PC-9 (cell line): ENCODE measurements around the gene SNORC. TPM values are rescaled to one million over a fixed set of nuclear protein-coding genes. Genes with fewer than 3 reads are reported as not detected.

ENCODE experiments used
- BruUV-seq: library from RNA; stranded (reverse); fragments of 400-500 nt; replicated peaks from 2 replicates; lab custom pipeline; 2021; lab: Mats Ljungman, UMichigan
- CTCF ChIA-PET: fragments of 300-600 bp; sonication (Branson Sonifier 250); formaldehyde crosslinking; loops from one replicate; lab custom pipeline; 2022; ENCODE audit warnings: antibody characterized with exemption; lab: Charles Lee
- POLR2A ChIA-PET: fragments of 300-600 bp; sonication (Branson Sonifier 250); formaldehyde crosslinking; loops from one replicate; lab custom pipeline; 2022; ENCODE audit warnings: antibody characterized with exemption; ENCODE audit not compliant: unreplicated experiment; lab: Charles Lee
- DNase-seq, 2 experiments: peaks; one replicate each; pipeline versions ENCODE4 v3.0.0 to v3.0.0-alpha.2; 2015 to 2022; ENCODE audit warnings: mixed read lengths in 1 of 2
- H2AFZ ChIP-seq: fragments of 200-600 bp; sonication (generic); 2 replicates; pipeline ENCODE4 v1.8.1; 2017; ENCODE audit warnings: antibody characterized with exemption
- H3F3A ChIP-seq: fragments of 200-600 bp; sonication (generic); 2 replicates; pipeline ENCODE4 v1.8.1; 2017; ENCODE audit warnings: antibody characterized with exemption, mild to moderate bottlenecking, low read depth; ENCODE audit not compliant: insufficient read depth
- H3K27ac ChIP-seq: fragments of 200-600 bp; sonication (generic); 2 replicates; pipeline ENCODE4 v1.6.1; 2016; ENCODE audit warnings: mixed run types
- H3K27me3 ChIP-seq: fragments of 200-600 bp; sonication (generic); 2 replicates; pipeline ENCODE4 v1.6.1; 2016; ENCODE audit warnings: low read depth, mixed run types; ENCODE audit not compliant: insufficient read depth
- H3K36me3 ChIP-seq: fragments of 200-600 bp; sonication (generic); 2 replicates; pipeline ENCODE4 v1.6.1; 2016; ENCODE audit warnings: low read depth, mixed run types
- H3K4me1 ChIP-seq: fragments of 200-600 bp; sonication (generic); replicated peaks from 2 replicates; pipeline ENCODE4 v1.6.1; 2016; ENCODE audit warnings: mixed run types; ENCODE audit not compliant: insufficient read depth
- H3K4me2 ChIP-seq: fragments of 200-600 bp; sonication (generic); 2 replicates; pipeline ENCODE4 v1.6.1; 2017; ENCODE audit warnings: mixed run types
- H3K4me3 ChIP-seq: fragments of 200-600 bp; sonication (generic); 2 replicates; pipeline ENCODE4 v1.6.1; 2016; ENCODE audit warnings: mixed run types
- H3K79me2 ChIP-seq: fragments of 200-600 bp; sonication (generic); 2 replicates; pipeline ENCODE4 v1.6.1; 2017; ENCODE audit warnings: low read depth, mixed run types
- H3K9me2 ChIP-seq: fragments of 200-600 bp; sonication (generic); 2 replicates; pipeline ENCODE4 v1.8.1; 2017; ENCODE audit warnings: mild to moderate bottlenecking; ENCODE audit not compliant: insufficient read depth
- H3K9me3 ChIP-seq: fragments of 200-600 bp; sonication (generic); 2 replicates; pipeline ENCODE4 v1.8.1; 2016; ENCODE audit warnings: low read depth; ENCODE audit not compliant: insufficient read depth
- H4K20me1 ChIP-seq: fragments of 200-600 bp; sonication (generic); 2 replicates; pipeline ENCODE4 v1.8.1; 2017; ENCODE audit not compliant: insufficient read depth
- EZH2 ChIP-seq: fragments of 200-600 bp; sonication (generic); IDR thresholded peaks from 2 replicates; pipeline ENCODE4 v1.8.0; 2017; ENCODE audit warnings: antibody characterized with exemption, low read depth
- intact Hi-C: fragments of 100-400 bp; cut with micrococcal nuclease; formaldehyde crosslinking; loops from one replicate; pipeline ENCODE4 v1.10.0; 2022; ENCODE audit not compliant: unreplicated experiment
- total RNA-seq: library from RNA; stranded (reverse); gene quantifications from 2 replicates; pipeline ENCODE4 v1.2.3, GENCODE V29; 2021
- TF ChIP-seq, protein P1 (sequence below): fragments of 200-600 bp; sonication (generic); conservative IDR thresholded peaks from 2 replicates; pipeline ENCODE4 v1.6.1; 2017; ENCODE audit warnings: mixed run types, antibody characterized with exemption, mild to moderate bottlenecking, moderate library complexity

Gene SNORC
- total RNA-seq, 1 experiment from 2014 or later, result 10.4 TPM

DNA sequence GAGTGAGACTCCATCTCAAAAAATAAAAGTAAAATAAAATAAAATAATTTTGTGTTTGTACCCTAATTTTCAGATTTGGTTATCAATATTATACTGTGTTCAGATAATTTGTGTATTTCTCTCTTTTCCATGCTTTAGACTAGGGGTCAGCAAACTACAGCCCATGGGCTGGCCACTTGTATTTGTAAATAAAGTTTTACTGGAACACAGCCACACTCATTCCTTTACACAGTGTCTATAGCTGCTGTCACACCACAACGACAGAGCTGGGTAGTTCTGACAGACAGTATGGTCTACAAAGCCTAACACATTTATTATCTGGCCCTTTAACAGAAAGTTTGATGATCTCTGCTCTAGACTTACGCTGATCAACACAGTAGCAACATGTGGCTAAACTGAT is 43.8 kb downstream of the SNORC start:
- no peaks in the 10 kb centered on the region for H3K9me2 ChIP-seq
- H3K4me1 ChIP-seq, result no peaks in the 10 kb centered on the region
- ChIA-PET CTCF (no interaction called here), POLR2A (no interaction called here)
- no peaks in the 10 kb centered on the region for H3F3A ChIP-seq
- BruUV-seq, result no TSS peak
- no peaks in the 10 kb centered on the region for H4K20me1 ChIP-seq
- TF ChIP-seq EZH2, result no peak
- TF ChIP-seq, protein P1, sequence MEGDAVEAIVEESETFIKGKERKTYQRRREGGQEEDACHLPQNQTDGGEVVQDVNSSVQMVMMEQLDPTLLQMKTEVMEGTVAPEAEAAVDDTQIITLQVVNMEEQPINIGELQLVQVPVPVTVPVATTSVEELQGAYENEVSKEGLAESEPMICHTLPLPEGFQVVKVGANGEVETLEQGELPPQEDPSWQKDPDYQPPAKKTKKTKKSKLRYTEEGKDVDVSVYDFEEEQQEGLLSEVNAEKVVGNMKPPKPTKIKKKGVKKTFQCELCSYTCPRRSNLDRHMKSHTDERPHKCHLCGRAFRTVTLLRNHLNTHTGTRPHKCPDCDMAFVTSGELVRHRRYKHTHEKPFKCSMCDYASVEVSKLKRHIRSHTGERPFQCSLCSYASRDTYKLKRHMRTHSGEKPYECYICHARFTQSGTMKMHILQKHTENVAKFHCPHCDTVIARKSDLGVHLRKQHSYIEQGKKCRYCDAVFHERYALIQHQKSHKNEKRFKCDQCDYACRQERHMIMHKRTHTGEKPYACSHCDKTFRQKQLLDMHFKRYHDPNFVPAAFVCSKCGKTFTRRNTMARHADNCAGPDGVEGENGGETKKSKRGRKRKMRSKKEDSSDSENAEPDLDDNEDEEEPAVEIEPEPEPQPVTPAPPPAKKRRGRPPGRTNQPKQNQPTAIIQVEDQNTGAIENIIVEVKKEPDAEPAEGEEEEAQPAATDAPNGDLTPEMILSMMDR, result no peak
- intact Hi-C loops, result no loop called here
- no peak overlapping the region for H2AFZ ChIP-seq
- H3K27me3 ChIP-seq, result no peaks in the 10 kb centered on the region
- DNase-seq, result no peak
- no peak overlapping the region for H3K27ac ChIP-seq
- H3K9me3 ChIP-seq, result peaks cover 3% of the 10 kb centered on the region; the same call in 1 of the 2 replicates
- H3K4me2 ChIP-seq, result no peak overlapping the region
- no peaks in the 10 kb centered on the region for H3K36me3 ChIP-seq
- no peak overlapping the region for H3K4me3 ChIP-seq
- no peaks in the 10 kb centered on the region for H3K79me2 ChIP-seq

DNA sequence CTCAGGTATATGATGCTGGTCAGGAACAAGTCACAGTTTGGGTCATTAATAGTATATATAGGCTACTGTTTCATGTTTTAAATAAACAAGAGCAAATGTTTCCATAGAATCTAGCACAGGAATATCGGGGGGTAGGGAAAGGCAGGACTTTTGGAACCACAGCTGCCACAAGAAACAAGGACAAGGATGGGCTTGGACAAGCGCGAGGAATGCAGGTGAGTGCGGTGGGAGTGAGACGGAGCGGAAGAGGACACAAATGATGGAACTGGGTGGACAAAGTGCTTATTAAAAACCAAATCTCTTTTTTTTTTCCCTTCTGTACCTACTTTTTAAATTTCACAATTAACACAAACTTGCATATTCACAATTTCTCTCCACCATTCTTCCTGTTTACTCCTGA is 49.1 kb downstream of the SNORC start:
- H2AFZ ChIP-seq, result no peak overlapping the region
- H3K27ac ChIP-seq, result no peak overlapping the region
- no peaks in the 10 kb centered on the region for H3K9me2 ChIP-seq
- H3K4me1 ChIP-seq, result no peaks in the 10 kb centered on the region
- no TSS peak for BruUV-seq
- no peak overlapping the region for H3K4me3 ChIP-seq
- no peaks in the 10 kb centered on the region for H3K36me3 ChIP-seq
- H3K27me3 ChIP-seq, result no peaks in the 10 kb centered on the region
- CTCF ChIA-PET, result no interaction called here
- POLR2A ChIA-PET, result no interaction called here
- H3K79me2 ChIP-seq, result no peaks in the 10 kb centered on the region
- no peaks in the 10 kb centered on the region for H3F3A ChIP-seq
- H3K4me2 ChIP-seq, result no peak overlapping the region
- H3K9me3 ChIP-seq, result no peaks in the 10 kb centered on the region
- DNase-seq, result no peak
- intact Hi-C loops, result no loop called here
- TF ChIP-seq EZH2, result no peak
- TF ChIP-seq, protein P1, result no peak
- no peaks in the 10 kb centered on the region for H4K20me1 ChIP-seq

DNA sequence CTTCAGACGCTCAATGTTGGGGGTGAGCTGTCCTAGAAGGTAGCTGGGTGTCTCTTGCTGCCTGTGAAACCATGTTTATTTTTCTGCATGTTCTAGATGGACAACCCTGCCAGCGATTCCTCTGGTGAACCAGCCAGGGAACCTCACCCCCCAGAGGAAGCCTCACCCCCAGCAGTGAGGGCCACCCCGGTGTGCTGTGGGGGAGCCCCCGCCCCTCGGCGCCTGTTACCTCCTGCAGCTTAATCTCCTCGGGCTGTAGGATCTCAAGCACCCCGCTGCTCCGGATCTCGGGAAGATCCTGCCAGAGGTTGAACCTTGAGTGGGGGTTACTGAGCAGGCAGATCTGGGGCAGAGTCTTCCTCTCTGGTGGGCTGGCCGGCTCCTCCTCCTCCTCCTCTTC is 50.0 kb downstream of the SNORC start:
- TF ChIP-seq, protein P1, result no peak
- no peak for TF ChIP-seq EZH2
- Histone ChIP-seq H3K36me3 (no peaks in the 10 kb centered on the region), H4K20me1 (no peaks in the 10 kb centered on the region), H3K4me1 (no peaks in the 10 kb centered on the region), H3K4me2 (no peak overlapping the region), H3K27ac (no peak overlapping the region), H3K9me3 (no peaks in the 10 kb centered on the region), H3K9me2 (no peaks in the 10 kb centered on the region), H3K4me3 (no peak overlapping the region), H2AFZ (no peak overlapping the region), H3K27me3 (no peaks in the 10 kb centered on the region), H3K79me2 (no peaks in the 10 kb centered on the region), H3F3A (no peaks in the 10 kb centered on the region)
- intact Hi-C loops, result no loop called here
- CTCF ChIA-PET, result no interaction called here
- DNase-seq, result no peak
- no TSS peak for BruUV-seq
- POLR2A ChIA-PET, result interaction anchor here (0.7 kb wide), 1 partner anchor 29 kb away, joined by 3 read pairs; no protein-coding TSS in a partner anchor
